Ishikawa (cell line): ENCODE measurements around the gene STAMBPL1.

Experiments
- CEBPB ChIP-seq: IDR thresholded peaks from 2 replicates; pipeline ENCODE4 v1.6.1; 2012
- CREB1 ChIP-seq: IDR thresholded peaks from 2 replicates; pipeline ENCODE4 v1.6.1; 2012; ENCODE audit warnings: low read depth
- EP300 ChIP-seq: IDR thresholded peaks from 2 replicates; pipeline ENCODE4 v1.6.1; 2012; ENCODE audit warnings: borderline replicate concordance
- FOXM1 ChIP-seq: IDR thresholded peaks from 2 replicates; pipeline ENCODE4 v1.6.1; 2012; ENCODE audit warnings: low read depth, borderline replicate concordance
- MAX ChIP-seq: IDR thresholded peaks from 2 replicates; pipeline ENCODE4 v1.6.1; 2012
- NFIC ChIP-seq: IDR thresholded peaks from 2 replicates; pipeline ENCODE4 v1.6.1; 2012
- RAD21 ChIP-seq: IDR thresholded peaks from 2 replicates; pipeline ENCODE4 v1.6.1; 2012; ENCODE audit warnings: low read depth
- REST ChIP-seq: IDR thresholded peaks from 2 replicates; pipeline ENCODE4 v1.6.1; 2012; ENCODE audit warnings: low read depth, mild to moderate bottlenecking
- TAF1 ChIP-seq: IDR thresholded peaks from 2 replicates; pipeline ENCODE4 v1.6.1; 2012; ENCODE audit warnings: low read depth, mild to moderate bottlenecking
- TCF12 ChIP-seq: IDR thresholded peaks from 2 replicates; pipeline ENCODE4 v1.6.1; 2012; ENCODE audit warnings: low read depth
- TEAD4 ChIP-seq: IDR thresholded peaks from 2 replicates; pipeline ENCODE4 v1.6.1; 2012
- YY1 ChIP-seq: IDR thresholded peaks from 2 replicates; pipeline ENCODE4 v1.6.1; 2012; ENCODE audit warnings: low read depth

GRCh38 chr10:88911851-88912250, 31.8 kb downstream of the STAMBPL1 start:
- TF ChIP-seq TEAD4 (no peak), FOXM1 (no peak), REST (no peak), RAD21 (no peak), MAX (no peak), TAF1 (no peak), NFIC (no peak), EP300 (no peak), CREB1 (no peak), YY1 (no peak), TCF12 (no peak), CEBPB (no peak)
